ENCODE data around the gene PCDHA1. TPM values are rescaled to one million over a fixed set of nuclear protein-coding genes. Genes with fewer than 3 reads are reported as not detected.

The PCDHA1 gene
- total and polyA plus RNA-seq, 2 donors: not detected

GRCh38 chr5:141040093-141040770, 254.3 kb downstream of the PCDHA1 start:
- H3K36me3 ChIP-seq (ENCODE audit: control insufficient read depth in 2 of 2, insufficient read depth in 2 of 2, low read length in 1 of 2): no peaks in the 10 kb centered on the region
- no peaks in the 10 kb centered on the region for H3K27me3 ChIP-seq (ENCODE audit: control insufficient read depth in 2 of 2, insufficient read depth in 1 of 2, low read length in 1 of 2)
- no peak overlapping the region for H3K4me3 ChIP-seq (ENCODE audit: low read length in 2 of 2)
- H3K27ac ChIP-seq (ENCODE audit: low read depth in 1 of 2, low read length in 1 of 2): no peak overlapping the region
- no peaks in the 10 kb centered on the region for H3K4me1 ChIP-seq (ENCODE audit: control insufficient read depth in 2 of 2, insufficient read depth in 2 of 2, low read length in 2 of 2)
- peaks cover 2 to 3% of the 10 kb centered on the region in 2 donors for H3K9me3 ChIP-seq (ENCODE audit: control insufficient read depth in 2 of 2, insufficient read depth in 1 of 2, low read length in 1 of 2)
- no peak for DNase-seq (ENCODE audit: low read depth in 6 of 9, low spot score in 9 of 9)
- WGBS: 13% methylated on average over 24 of the region's 24 CpGs

DNA sequence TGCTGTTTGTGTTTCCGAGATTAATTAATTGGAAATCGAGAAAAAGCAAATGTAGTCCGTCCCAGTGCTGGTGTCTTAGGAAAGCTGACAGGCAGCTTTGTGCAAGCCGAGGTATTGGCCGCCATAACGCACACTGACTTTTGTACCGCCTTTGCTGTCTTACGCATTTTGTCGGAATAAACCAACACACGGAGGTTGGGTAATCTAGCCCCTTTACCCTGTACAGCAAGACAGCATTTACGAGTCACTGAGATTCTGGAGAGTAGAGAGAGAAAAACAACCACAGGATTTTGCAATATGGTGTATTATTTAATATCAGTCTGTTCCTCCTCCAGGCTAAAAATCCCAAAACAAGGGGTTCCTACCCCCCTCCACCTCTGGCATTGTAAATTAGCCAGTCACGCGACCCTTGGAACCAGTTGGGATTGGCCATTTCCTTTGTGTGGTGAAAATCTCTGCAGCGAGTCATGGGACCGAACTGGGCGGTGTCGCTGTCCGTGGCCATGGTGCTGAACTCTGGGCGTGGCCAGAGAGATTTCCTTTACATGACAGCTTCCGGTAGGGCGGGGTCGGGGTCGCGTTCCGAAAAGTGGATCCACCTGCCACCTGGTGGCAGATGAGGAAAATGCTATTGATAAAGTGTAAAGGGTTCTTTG, 255.0 kb downstream of the PCDHA1 start:
- Histone ChIP-seq H3K27ac (ENCODE audit: low read depth in 1 of 2, low read length in 1 of 2) (no peak overlapping the region), H3K27me3 (ENCODE audit: control insufficient read depth in 2 of 2, insufficient read depth in 1 of 2, low read length in 1 of 2) (no peaks in the 10 kb centered on the region), H3K4me1 (ENCODE audit: control insufficient read depth in 2 of 2, insufficient read depth in 2 of 2, low read length in 2 of 2) (no peaks in the 10 kb centered on the region), H3K36me3 (ENCODE audit: control insufficient read depth in 2 of 2, insufficient read depth in 2 of 2, low read length in 1 of 2) (no peaks in the 10 kb centered on the region), H3K9me3 (ENCODE audit: control insufficient read depth in 2 of 2, insufficient read depth in 1 of 2, low read length in 1 of 2) (peaks cover 2 to 3% of the 10 kb centered on the region in 2 donors), H3K4me3 (ENCODE audit: low read length in 2 of 2) (no peak overlapping the region)
- peak; percentile 31 to 72 (median 47) for DNase-seq (ENCODE audit: low read depth in 6 of 9, low spot score in 9 of 9)
- whole genome bisulfite sequencing: 10% methylated on average over 25 of the region's 25 CpGs

GRCh38 chr5:141041427-141041785, 255.5 kb downstream of the PCDHA1 start:
- Histone ChIP-seq H3K27ac (ENCODE audit: low read depth in 1 of 2, low read length in 1 of 2) (no peak overlapping the region), H3K9me3 (ENCODE audit: control insufficient read depth in 2 of 2, insufficient read depth in 1 of 2, low read length in 1 of 2) (peaks cover 2 to 3% of the 10 kb centered on the region in 2 donors), H3K36me3 (ENCODE audit: control insufficient read depth in 2 of 2, insufficient read depth in 2 of 2, low read length in 1 of 2) (no peaks in the 10 kb centered on the region), H3K4me3 (ENCODE audit: low read length in 2 of 2) (no peak overlapping the region), H3K27me3 (ENCODE audit: control insufficient read depth in 2 of 2, insufficient read depth in 1 of 2, low read length in 1 of 2) (no peaks in the 10 kb centered on the region), H3K4me1 (ENCODE audit: control insufficient read depth in 2 of 2, insufficient read depth in 2 of 2, low read length in 2 of 2) (no peaks in the 10 kb centered on the region)
- no peak for DNase-seq (ENCODE audit: low read depth in 6 of 9, low spot score in 9 of 9)
- WGBS: 23% methylated on average over 4 of the region's 4 CpGs

DNA sequence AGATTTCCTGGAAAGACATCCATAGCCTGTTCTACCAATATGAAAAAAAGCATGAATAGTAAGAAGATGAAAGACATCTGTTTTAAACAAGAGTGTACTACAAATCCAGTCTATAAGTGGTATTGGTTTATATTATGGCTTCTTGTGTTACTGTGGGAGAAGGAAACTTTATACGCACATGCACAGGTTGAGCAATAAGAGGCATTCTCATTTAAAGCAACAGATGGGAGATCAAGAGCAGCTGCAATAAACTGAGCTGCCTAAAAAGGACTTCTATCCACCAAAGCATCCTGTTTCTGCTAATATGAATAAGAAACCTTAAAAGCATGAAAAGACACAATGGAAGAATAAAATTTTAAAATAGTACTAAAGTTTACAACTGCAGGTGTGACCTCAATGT, 256.6 kb downstream of the PCDHA1 start:
- H3K4me1 ChIP-seq (ENCODE audit: control insufficient read depth in 2 of 2, insufficient read depth in 2 of 2, low read length in 2 of 2): no peaks in the 10 kb centered on the region
- no peaks in the 10 kb centered on the region for H3K27me3 ChIP-seq (ENCODE audit: control insufficient read depth in 2 of 2, insufficient read depth in 1 of 2, low read length in 1 of 2)
- H3K27ac ChIP-seq (ENCODE audit: low read depth in 1 of 2, low read length in 1 of 2): no peak overlapping the region
- WGBS: 82% methylated on average over 1 of the region's 1 CpG
- H3K36me3 ChIP-seq (ENCODE audit: control insufficient read depth in 2 of 2, insufficient read depth in 2 of 2, low read length in 1 of 2): no peaks in the 10 kb centered on the region
- peaks cover 2 to 3% of the 10 kb centered on the region in 2 donors for H3K9me3 ChIP-seq (ENCODE audit: control insufficient read depth in 2 of 2, insufficient read depth in 1 of 2, low read length in 1 of 2)
- no peak for DNase-seq (ENCODE audit: low read depth in 6 of 9, low spot score in 9 of 9)
- no peak overlapping the region for H3K4me3 ChIP-seq (ENCODE audit: low read length in 2 of 2)

DNA sequence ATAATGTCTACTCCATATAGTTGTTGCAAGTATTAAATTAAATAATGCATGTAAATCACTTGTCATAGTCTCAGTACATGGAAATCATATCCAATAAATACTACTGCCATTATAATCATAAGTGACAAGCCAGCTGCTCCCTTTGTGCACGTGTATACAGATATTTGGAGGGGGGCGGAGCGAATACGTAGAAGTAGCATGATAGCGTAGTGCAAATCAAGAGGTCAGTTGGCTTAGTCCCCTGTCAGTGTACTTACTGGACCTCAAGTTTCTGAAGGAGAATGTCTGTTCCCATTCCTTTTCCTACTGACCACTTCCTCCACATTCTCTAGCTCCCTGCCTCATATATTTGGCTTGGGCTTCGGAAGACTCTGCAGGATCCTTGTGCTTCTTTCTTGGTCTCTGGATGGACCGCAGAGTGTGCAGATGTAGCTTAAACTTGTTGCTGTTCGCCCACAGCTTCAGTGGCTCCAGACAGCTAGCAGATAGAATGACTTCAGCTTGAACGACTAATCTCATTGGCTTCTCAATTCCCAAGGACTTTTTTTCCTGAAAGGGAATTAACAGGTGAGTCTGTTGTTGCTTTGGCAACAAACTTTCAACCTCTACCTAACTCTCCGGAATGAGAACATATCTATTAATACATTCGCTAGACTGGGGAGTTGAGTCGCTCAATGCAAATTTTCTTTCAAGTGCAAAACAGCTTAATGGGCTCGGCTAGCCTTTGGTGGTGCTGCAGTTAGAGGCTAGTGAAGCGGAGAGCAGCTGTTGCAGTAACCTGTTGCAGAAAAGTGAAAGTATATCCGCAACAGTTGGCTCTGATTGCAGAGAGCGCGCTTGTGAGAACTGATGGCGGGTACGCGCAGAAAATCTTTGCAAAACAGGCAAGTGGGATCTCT, 264.9 kb downstream of the PCDHA1 start, which contains the start of gene PCDHB1:
Gene PCDHB1, plus strand, starts transcription at position 753 of the 899 bp plus-strand sequence. Its CDS starts 97 bp downstream, at position 850.
- H3K4me1 ChIP-seq (ENCODE audit: control insufficient read depth in 2 of 2, insufficient read depth in 2 of 2, low read length in 2 of 2): no peaks in the 10 kb centered on the region
- H3K27ac ChIP-seq (ENCODE audit: low read depth in 1 of 2, low read length in 1 of 2): no peak within 1 kb of the TSS
- WGBS: 31% methylated on average over 20 of the region's 20 CpGs
- H3K27me3 ChIP-seq (ENCODE audit: control insufficient read depth in 2 of 2, insufficient read depth in 1 of 2, low read length in 1 of 2): peaks cover 0 to 11% of the 10 kb centered on the region in 2 donors
- H3K36me3 ChIP-seq (ENCODE audit: control insufficient read depth in 2 of 2, insufficient read depth in 2 of 2, low read length in 1 of 2): no peaks in the 10 kb centered on the region
- peaks cover 3 to 8% of the 10 kb centered on the region in 2 donors for H3K9me3 ChIP-seq (ENCODE audit: control insufficient read depth in 2 of 2, insufficient read depth in 1 of 2, low read length in 1 of 2)
- H3K4me3 ChIP-seq (ENCODE audit: low read length in 2 of 2): no peak within 1 kb of the TSS
- no peak for DNase-seq (ENCODE audit: low read depth in 6 of 9, low spot score in 9 of 9)

DNA sequence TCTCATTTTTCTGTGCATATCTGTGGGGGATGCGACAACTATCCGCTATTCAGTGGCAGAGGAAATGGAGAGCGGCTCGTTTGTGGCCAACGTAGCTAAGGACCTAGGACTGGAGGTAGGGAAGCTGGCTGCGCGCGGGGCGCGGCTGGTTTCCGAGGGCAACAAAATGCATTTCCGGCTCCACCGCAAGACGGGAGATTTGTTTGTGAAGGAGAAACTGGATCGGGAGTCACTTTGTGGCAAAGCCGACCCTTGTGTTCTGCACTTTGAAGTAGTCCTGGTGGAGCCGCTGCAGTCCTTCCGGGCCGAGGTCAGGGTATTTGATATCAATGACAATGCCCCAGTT, 265.6 kb downstream of the PCDHA1 start:
- no peak for DNase-seq (ENCODE audit: low read depth in 6 of 9, low spot score in 9 of 9)
- H3K27me3 ChIP-seq (ENCODE audit: control insufficient read depth in 2 of 2, insufficient read depth in 1 of 2, low read length in 1 of 2): peaks cover 0 to 11% of the 10 kb centered on the region in 2 donors
- H3K4me3 ChIP-seq (ENCODE audit: low read length in 2 of 2): no peak overlapping the region
- 18% methylated on average over 19 of the region's 19 CpGs for WGBS
- no peaks in the 10 kb centered on the region for H3K4me1 ChIP-seq (ENCODE audit: control insufficient read depth in 2 of 2, insufficient read depth in 2 of 2, low read length in 2 of 2)
- no peak overlapping the region for H3K27ac ChIP-seq (ENCODE audit: low read depth in 1 of 2, low read length in 1 of 2)
- H3K9me3 ChIP-seq (ENCODE audit: control insufficient read depth in 2 of 2, insufficient read depth in 1 of 2, low read length in 1 of 2): peaks cover 3 to 8% of the 10 kb centered on the region in 2 donors
- no peaks in the 10 kb centered on the region for H3K36me3 ChIP-seq (ENCODE audit: control insufficient read depth in 2 of 2, insufficient read depth in 2 of 2, low read length in 1 of 2)

Other genes starting within 250 kb of the PCDHA1 start
- 4.5 TPM for gene EIF4EBP3, start 238.5 kb upstream of the PCDHA1 start, total RNA-seq
- gene EIF4EBP3, start 238.5 kb upstream of the PCDHA1 start, polyA plus RNA-seq: 48.7 TPM
- 29.7 TPM for gene SRA1, start 228.7 kb upstream of the PCDHA1 start, total RNA-seq
- 46.3 TPM for gene SRA1, start 228.7 kb upstream of the PCDHA1 start, polyA plus RNA-seq
- 9.3 TPM for gene APBB3, start 221.5 kb upstream of the PCDHA1 start, total RNA-seq
- 51.2 TPM for gene APBB3, start 221.5 kb upstream of the PCDHA1 start, polyA plus RNA-seq
- 10.1 TPM for gene SLC35A4, start 221.3 kb upstream of the PCDHA1 start, total RNA-seq
- gene SLC35A4, start 221.3 kb upstream of the PCDHA1 start, polyA plus RNA-seq: 28.0 TPM
- 23.7 TPM for gene CD14, start 153.0 kb upstream of the PCDHA1 start, total RNA-seq
- 48.6 TPM for gene CD14, start 153.0 kb upstream of the PCDHA1 start, polyA plus RNA-seq
- gene TMCO6, start 146.7 kb upstream of the PCDHA1 start, total RNA-seq: 10.5 TPM
- 18.4 TPM for gene TMCO6, start 146.7 kb upstream of the PCDHA1 start, polyA plus RNA-seq
- gene NDUFA2, start 138.5 kb upstream of the PCDHA1 start, total RNA-seq: 89.7 TPM
- gene NDUFA2, start 138.5 kb upstream of the PCDHA1 start, polyA plus RNA-seq: 193 TPM
- 139 TPM for gene IK, start 138.3 kb upstream of the PCDHA1 start, total RNA-seq
- 94.2 TPM for gene IK, start 138.3 kb upstream of the PCDHA1 start, polyA plus RNA-seq
- gene WDR55, start 121.2 kb upstream of the PCDHA1 start, total RNA-seq: 9.7 TPM
- 24.0 TPM for gene WDR55, start 121.2 kb upstream of the PCDHA1 start, polyA plus RNA-seq
- gene DND1, start 112.6 kb upstream of the PCDHA1 start, total RNA-seq: 0.52 TPM
- 5.0 TPM for gene DND1, start 112.6 kb upstream of the PCDHA1 start, polyA plus RNA-seq
- gene HARS1, start 94.8 kb upstream of the PCDHA1 start, total RNA-seq: 45.4 TPM
- gene HARS1, start 94.8 kb upstream of the PCDHA1 start, polyA plus RNA-seq: 58.8 TPM
- 23.4 TPM for gene HARS2, start 94.7 kb upstream of the PCDHA1 start, total RNA-seq
- gene HARS2, start 94.7 kb upstream of the PCDHA1 start, polyA plus RNA-seq: 32.6 TPM
- gene ZMAT2, start 85.7 kb upstream of the PCDHA1 start, total RNA-seq: 104 TPM
- 75.1 TPM for gene ZMAT2, start 85.7 kb upstream of the PCDHA1 start, polyA plus RNA-seq
- not detected for gene PCDHA2, start 8.7 kb downstream of the PCDHA1 start, total RNA-seq
- 0.02 TPM for gene PCDHA2, start 8.7 kb downstream of the PCDHA1 start, polyA plus RNA-seq
- gene PCDHA3, start 14.9 kb downstream of the PCDHA1 start, total RNA-seq: under 0.01 TPM
- gene PCDHA3, start 14.9 kb downstream of the PCDHA1 start, polyA plus RNA-seq: 0.07 TPM
- 0.05 TPM for gene PCDHA4, start 20.9 kb downstream of the PCDHA1 start, total RNA-seq
- 0.05 TPM for gene PCDHA4, start 20.9 kb downstream of the PCDHA1 start, polyA plus RNA-seq
- gene PCDHA5, start 35.5 kb downstream of the PCDHA1 start, total RNA-seq: not detected
- gene PCDHA5, start 35.5 kb downstream of the PCDHA1 start, polyA plus RNA-seq: 0.02 TPM
- gene PCDHA6, start 41.8 kb downstream of the PCDHA1 start, total RNA-seq: 0.05 TPM
- 0.05 TPM for gene PCDHA6, start 41.8 kb downstream of the PCDHA1 start, polyA plus RNA-seq
- gene PCDHA7, start 48.1 kb downstream of the PCDHA1 start, total RNA-seq: under 0.01 TPM
- gene PCDHA7, start 48.1 kb downstream of the PCDHA1 start, polyA plus RNA-seq: 0.02 TPM
- not detected for gene PCDHA8, start 55.0 kb downstream of the PCDHA1 start, total RNA-seq
- 0.02 TPM for gene PCDHA8, start 55.0 kb downstream of the PCDHA1 start, polyA plus RNA-seq
- not detected for gene PCDHA9, start 62.2 kb downstream of the PCDHA1 start, total RNA-seq
- gene PCDHA9, start 62.2 kb downstream of the PCDHA1 start, polyA plus RNA-seq: not detected
- under 0.01 TPM for gene PCDHA10, start 69.8 kb downstream of the PCDHA1 start, total RNA-seq
- gene PCDHA10, start 69.8 kb downstream of the PCDHA1 start, polyA plus RNA-seq: 0.02 TPM
- gene PCDHA11, start 82.8 kb downstream of the PCDHA1 start, total RNA-seq: 0.05 TPM
- gene PCDHA11, start 82.8 kb downstream of the PCDHA1 start, polyA plus RNA-seq: under 0.01 TPM
- gene PCDHA12, start 89.2 kb downstream of the PCDHA1 start, total RNA-seq: under 0.01 TPM
- gene PCDHA12, start 89.2 kb downstream of the PCDHA1 start, polyA plus RNA-seq: not detected
- under 0.01 TPM for gene PCDHA13, start 96.0 kb downstream of the PCDHA1 start, total RNA-seq
- under 0.01 TPM for gene PCDHA13, start 96.0 kb downstream of the PCDHA1 start, polyA plus RNA-seq
- 0.05 TPM for gene PCDHAC1, start 140.2 kb downstream of the PCDHA1 start, total RNA-seq
- 0.02 TPM for gene PCDHAC1, start 140.2 kb downstream of the PCDHA1 start, polyA plus RNA-seq
- 0.38 TPM for gene PCDHAC2, start 180.3 kb downstream of the PCDHA1 start, total RNA-seq
- 0.02 TPM for gene PCDHAC2, start 180.3 kb downstream of the PCDHA1 start, polyA plus RNA-seq

Measured in thymus (tissue), 11 donors.